Choroid plexus epithelial cell (primary cell): Measurements from ENCODE around the gene P2RX3.

ENCODE experiments used
- DNase-seq: peaks from one replicate; pipeline ENCODE4 v3.0.0-alpha.2; 2010; ENCODE audit warnings: low read depth
- H3K4me3 ChIP-seq: 2 replicates; pipeline ENCODE4 v1.5.1; 2011; ENCODE audit warnings: low read depth, mild to moderate bottlenecking, control low read depth, low read length, moderate library complexity
- TF ChIP-seq, protein P1 (sequence below): conservative IDR thresholded peaks from 2 replicates; pipeline ENCODE4 v1.5.1; 2011; ENCODE audit warnings: low read depth, mild to moderate bottlenecking, control low read depth, inconsistent platforms, low read length, moderate library complexity

Gene P2RX3

DNA sequence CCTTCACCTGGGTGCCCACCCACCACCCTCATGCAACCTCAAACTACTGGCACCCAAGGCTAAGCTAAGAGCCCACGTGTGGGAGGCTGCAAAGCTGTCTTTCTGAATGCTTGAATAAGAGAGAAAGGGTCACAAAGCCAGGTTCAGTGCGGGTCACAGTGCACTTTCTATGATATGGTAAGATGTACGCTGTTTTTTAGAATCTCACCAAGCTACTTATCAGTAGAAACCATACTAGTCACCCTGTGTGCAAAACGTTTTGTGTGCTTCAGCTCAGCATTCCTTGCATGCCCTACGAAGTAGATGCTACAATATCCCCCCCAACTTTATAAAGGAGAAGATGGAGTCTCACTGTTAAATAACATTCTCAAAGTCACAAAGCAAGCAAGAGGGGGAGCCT lies 14.9 kb downstream of the P2RX3 start:
- TF ChIP-seq, protein P1, sequence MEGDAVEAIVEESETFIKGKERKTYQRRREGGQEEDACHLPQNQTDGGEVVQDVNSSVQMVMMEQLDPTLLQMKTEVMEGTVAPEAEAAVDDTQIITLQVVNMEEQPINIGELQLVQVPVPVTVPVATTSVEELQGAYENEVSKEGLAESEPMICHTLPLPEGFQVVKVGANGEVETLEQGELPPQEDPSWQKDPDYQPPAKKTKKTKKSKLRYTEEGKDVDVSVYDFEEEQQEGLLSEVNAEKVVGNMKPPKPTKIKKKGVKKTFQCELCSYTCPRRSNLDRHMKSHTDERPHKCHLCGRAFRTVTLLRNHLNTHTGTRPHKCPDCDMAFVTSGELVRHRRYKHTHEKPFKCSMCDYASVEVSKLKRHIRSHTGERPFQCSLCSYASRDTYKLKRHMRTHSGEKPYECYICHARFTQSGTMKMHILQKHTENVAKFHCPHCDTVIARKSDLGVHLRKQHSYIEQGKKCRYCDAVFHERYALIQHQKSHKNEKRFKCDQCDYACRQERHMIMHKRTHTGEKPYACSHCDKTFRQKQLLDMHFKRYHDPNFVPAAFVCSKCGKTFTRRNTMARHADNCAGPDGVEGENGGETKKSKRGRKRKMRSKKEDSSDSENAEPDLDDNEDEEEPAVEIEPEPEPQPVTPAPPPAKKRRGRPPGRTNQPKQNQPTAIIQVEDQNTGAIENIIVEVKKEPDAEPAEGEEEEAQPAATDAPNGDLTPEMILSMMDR, result no peak
- DNase-seq, result no peak

DNA sequence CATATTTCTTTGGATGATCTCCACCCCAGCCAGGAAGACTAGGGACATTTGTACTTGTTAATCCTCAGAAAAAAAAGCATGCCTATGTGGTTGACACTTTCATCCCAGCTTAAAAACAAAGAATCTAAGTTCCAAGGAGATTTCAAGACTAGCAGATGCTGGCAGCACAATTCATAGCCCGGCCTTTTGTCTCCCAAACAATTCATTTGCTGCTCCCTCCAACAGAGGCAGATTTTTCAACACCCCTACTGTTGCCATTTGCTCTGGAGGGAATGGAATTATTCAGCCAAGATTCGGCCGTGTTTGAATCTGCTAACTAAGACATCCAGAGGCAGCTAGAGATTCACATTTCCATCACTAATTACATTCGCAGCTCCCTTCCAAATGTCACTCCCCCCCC lies 15.3 kb downstream of the P2RX3 start:
- H3K4me3 ChIP-seq, result no peak overlapping the region
- TF ChIP-seq, protein P1, result no peak
- DNase-seq, result no peak

More for the DNA sequence above, 14.9 kb downstream of the P2RX3 start:
- no peak overlapping the region for H3K4me3 ChIP-seq

DNA sequence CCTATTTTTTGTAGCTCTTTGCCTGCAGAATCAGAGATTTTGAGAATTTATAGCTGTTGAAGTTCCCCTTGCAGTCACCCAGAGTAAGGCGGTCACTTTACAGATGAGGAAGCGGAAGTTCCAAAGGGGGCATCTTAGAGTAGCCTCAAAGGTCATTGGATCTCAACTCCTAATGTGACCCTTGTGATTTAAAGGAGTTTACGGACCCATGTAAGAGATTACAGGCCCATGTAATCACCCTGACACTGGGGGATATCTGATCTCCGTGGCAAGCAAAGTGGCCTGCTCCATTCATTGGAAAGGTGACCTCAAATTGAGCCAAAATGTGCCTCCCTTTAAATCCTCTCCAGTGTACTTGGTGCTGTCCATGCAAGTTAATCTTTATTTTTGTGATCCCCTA lies 15.7 kb downstream of the P2RX3 start:
- DNase-seq, result no peak
- no peak overlapping the region for H3K4me3 ChIP-seq
- TF ChIP-seq, protein P1, result no peak

DNA sequence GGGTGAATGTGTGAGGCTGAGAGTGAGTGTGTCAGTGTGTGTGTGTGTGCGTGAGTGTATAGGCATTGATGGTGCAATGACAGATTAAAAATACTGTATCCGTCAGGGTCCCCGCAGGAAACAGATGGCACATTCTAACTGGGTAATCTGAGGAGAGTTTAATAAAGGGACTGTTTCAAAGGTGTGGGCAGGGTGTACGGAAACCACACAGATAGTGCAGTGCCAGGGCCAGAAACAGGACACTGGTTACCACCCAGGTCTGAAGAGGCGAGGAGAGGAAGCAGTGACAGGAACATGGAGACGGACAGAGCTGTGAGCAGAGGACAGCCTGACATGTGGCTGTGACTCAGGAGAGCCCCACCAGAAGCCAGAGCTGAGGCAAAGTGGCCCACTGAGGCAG lies 16.5 kb downstream of the P2RX3 start:
- TF ChIP-seq, protein P1, result no peak
- no peak overlapping the region for H3K4me3 ChIP-seq
- no peak for DNase-seq

DNA sequence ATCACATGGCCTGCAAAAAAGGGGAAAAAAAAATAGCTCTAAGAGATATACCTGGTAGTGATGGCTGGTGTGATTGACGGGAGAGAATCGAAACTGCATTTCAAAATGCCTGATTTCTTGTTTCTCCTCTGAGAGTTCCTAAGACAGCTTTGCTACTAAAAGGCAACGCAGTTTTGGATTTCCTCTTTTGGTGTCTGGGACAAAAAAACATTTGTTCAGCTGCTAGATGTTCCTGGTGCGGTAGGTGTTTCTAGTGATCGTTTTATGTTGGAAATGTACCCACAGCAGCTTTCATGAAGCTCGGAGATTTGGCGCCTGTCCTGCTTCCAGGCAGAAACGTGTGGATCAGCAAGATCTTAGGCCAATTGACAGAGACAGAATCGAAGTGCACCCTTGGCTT lies 18.1 kb downstream of the P2RX3 start:
- no peak for DNase-seq
- TF ChIP-seq, protein P1, result no peak
- no peak overlapping the region for H3K4me3 ChIP-seq

DNA sequence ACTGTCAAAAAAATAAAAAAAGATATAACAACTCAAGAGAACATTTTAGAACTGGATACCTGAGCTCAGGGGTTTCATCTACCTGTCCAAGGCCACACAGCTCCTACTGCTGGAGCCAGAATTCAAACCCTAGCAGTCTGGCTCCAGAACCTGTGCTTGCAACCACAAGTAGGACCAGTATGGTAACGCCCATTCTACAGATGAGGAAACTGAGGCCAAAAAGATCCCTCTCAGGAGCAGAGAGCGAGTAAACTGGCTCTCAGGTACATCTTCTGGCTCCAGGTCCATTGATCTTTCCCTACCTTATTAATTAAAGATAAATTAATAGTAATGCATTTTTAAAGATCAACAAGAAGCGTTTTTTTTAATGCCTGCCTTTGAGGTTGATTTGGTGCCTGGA lies 19.2 kb downstream of the P2RX3 start:
- DNase-seq, result no peak
- H3K4me3 ChIP-seq, result no peak overlapping the region
- TF ChIP-seq, protein P1, result no peak

DNA sequence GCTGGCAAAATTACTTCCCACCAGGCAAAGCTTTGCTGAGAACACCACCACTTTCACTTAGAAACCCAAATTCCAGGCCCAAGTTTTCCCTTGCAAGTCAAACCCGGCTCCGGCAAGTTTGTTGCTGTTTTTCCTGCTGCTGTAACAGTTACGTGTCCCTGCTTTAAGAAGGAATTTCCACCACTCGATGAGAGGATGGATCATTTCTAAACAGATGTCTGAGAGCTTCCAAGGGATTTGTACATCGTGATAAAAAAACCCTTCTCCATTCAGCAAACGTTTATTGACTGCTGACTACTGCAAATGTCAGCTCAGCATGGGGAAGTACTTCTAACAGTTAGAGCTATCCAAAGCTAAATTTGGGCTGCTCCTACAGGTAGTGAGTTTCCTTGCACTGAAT lies 19.7 kb downstream of the P2RX3 start:
- no peak overlapping the region for H3K4me3 ChIP-seq
- TF ChIP-seq, protein P1, result no peak
- peak; percentile 20 for DNase-seq
